HL-60 (cell line): Measurements from ENCODE around the gene FAM234B.

ENCODE experiments used
- GABPA ChIP-seq: IDR thresholded peaks from 2 replicates; pipeline ENCODE4 v1.6.1; 2012; ENCODE audit warnings: low read depth
- POLR2AphosphoS5 ChIP-seq: IDR thresholded peaks from 2 replicates; pipeline ENCODE4 v1.6.1; 2012; ENCODE audit warnings: low read depth
- TF ChIP-seq, protein P1 (sequence below): IDR thresholded peaks from one replicate; pipeline ENCODE4 v1.5.1; 2011; ENCODE audit warnings: low read length, control low read depth, inconsistent platforms; ENCODE audit not compliant: insufficient read depth
- TF ChIP-seq, protein P2 (sequence below): IDR thresholded peaks from 2 replicates; pipeline ENCODE4 v1.6.1; 2012; ENCODE audit warnings: low read depth; ENCODE audit not compliant: insufficient replicate concordance

DNA sequence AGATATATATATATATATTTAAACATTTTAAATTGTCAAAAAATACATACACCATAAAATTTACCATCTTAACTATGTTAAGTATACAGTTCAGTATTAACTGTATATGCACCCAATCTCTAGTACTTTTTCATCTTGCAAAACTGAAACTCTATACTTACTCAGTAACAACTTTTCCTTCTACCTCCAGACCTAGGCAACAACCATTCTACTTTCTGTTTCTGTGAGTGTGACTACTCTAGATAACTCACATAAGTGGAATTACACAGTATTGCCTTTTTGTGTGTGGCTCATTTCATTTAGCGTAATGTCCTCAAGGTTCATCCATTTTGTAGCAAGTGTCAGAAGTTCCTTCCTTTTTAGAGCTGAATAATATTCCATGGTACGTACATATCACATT lies 8.2 kb downstream of the FAM234B start:
- TF ChIP-seq, protein P1, sequence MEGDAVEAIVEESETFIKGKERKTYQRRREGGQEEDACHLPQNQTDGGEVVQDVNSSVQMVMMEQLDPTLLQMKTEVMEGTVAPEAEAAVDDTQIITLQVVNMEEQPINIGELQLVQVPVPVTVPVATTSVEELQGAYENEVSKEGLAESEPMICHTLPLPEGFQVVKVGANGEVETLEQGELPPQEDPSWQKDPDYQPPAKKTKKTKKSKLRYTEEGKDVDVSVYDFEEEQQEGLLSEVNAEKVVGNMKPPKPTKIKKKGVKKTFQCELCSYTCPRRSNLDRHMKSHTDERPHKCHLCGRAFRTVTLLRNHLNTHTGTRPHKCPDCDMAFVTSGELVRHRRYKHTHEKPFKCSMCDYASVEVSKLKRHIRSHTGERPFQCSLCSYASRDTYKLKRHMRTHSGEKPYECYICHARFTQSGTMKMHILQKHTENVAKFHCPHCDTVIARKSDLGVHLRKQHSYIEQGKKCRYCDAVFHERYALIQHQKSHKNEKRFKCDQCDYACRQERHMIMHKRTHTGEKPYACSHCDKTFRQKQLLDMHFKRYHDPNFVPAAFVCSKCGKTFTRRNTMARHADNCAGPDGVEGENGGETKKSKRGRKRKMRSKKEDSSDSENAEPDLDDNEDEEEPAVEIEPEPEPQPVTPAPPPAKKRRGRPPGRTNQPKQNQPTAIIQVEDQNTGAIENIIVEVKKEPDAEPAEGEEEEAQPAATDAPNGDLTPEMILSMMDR: no peak
- TF ChIP-seq POLR2AphosphoS5: no peak
- TF ChIP-seq, protein P2, sequence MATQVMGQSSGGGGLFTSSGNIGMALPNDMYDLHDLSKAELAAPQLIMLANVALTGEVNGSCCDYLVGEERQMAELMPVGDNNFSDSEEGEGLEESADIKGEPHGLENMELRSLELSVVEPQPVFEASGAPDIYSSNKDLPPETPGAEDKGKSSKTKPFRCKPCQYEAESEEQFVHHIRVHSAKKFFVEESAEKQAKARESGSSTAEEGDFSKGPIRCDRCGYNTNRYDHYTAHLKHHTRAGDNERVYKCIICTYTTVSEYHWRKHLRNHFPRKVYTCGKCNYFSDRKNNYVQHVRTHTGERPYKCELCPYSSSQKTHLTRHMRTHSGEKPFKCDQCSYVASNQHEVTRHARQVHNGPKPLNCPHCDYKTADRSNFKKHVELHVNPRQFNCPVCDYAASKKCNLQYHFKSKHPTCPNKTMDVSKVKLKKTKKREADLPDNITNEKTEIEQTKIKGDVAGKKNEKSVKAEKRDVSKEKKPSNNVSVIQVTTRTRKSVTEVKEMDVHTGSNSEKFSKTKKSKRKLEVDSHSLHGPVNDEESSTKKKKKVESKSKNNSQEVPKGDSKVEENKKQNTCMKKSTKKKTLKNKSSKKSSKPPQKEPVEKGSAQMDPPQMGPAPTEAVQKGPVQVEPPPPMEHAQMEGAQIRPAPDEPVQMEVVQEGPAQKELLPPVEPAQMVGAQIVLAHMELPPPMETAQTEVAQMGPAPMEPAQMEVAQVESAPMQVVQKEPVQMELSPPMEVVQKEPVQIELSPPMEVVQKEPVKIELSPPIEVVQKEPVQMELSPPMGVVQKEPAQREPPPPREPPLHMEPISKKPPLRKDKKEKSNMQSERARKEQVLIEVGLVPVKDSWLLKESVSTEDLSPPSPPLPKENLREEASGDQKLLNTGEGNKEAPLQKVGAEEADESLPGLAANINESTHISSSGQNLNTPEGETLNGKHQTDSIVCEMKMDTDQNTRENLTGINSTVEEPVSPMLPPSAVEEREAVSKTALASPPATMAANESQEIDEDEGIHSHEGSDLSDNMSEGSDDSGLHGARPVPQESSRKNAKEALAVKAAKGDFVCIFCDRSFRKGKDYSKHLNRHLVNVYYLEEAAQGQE: no peak
- no peak for TF ChIP-seq GABPA
